Measurements from ENCODE around the gene POLR2B. TPM values are rescaled to one million over a fixed set of nuclear protein-coding genes. Genes with fewer than 3 reads are reported as not detected.

POLR2B gene
- total RNA-seq, 1 experiment from 2014 or later, result 129 TPM

DNA sequence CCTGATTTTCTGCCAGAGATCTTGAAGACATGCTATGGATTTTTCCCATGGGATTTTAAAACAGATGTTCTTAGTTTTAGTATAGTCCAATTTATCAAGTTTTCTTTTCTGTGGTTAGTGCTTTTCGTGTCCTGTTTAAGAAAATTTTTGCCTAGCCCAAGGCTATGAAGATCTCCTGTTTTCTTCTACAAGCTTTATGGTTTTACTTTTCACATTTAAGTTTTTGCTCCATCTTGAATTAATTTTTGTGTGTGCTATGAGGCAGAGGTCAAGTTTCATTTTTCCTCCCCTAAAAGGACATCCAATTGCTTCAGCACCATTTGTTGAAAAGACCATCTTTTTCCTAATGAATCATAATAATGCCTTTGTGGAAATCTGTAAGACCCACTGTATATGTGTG, 65.6 kb downstream of the POLR2B start:
- DNase-seq (ENCODE audit: low read depth, low spot score) (no peak), ATAC-seq (no peak)
- Histone ChIP-seq H3K9me3 (ENCODE audit: control insufficient read depth in 1 of 2, insufficient read depth in 1 of 2, low read depth in 1 of 2, low read length in 2 of 2) (no peaks in the 10 kb centered on the region), H3K9me2 (ENCODE audit: insufficient read depth) (no peaks in the 10 kb centered on the region), H4K20me1 (ENCODE audit: insufficient read depth) (no peaks in the 10 kb centered on the region), H3K27me3 (ENCODE audit: insufficient read depth, low read length) (peaks cover 7% of the 10 kb centered on the region; the same call in 1 of the 2 replicates), H3K36me3 (ENCODE audit: control insufficient read depth in 1 of 2, insufficient read depth in 2 of 2, low read length in 2 of 2) (no peaks in the 10 kb centered on the region), H3K9ac (ENCODE audit: low read length) (no peak overlapping the region), H3K79me2 (ENCODE audit: insufficient read depth, low read length) (no peaks in the 10 kb centered on the region), H3K4me2 (ENCODE audit: low read length) (no peak overlapping the region), H3K4me1 (ENCODE audit: control insufficient read depth in 1 of 2, insufficient read depth in 2 of 2, low read length in 2 of 2) (no peaks in the 10 kb centered on the region), H3K27ac (ENCODE audit: low read depth, low read length) (no peak overlapping the region), H2AFZ (ENCODE audit: low read depth, low read length, poor library complexity, severe bottlenecking) (no peak overlapping the region), H3K4me3 (replicated peaks in 1 of 2; ENCODE audit: low read depth in 1 of 2, low read length in 2 of 2) (no peak overlapping the region)
- ChIA-PET CTCF (no interaction called here), RAD21 (ENCODE audit: low non-redundant PET in 1 of 2, low total read pairs in 2 of 2, uncharacterized antibody in 2 of 2, unreplicated experiment in 2 of 2) (no interaction called here), POLR2A (no interaction called here)
- TF ChIP-seq FOSL1 (IDR thresholded peaks at IDR 0.05; ENCODE audit: low read depth), result no peak
- no peak for TF ChIP-seq SP1 (IDR thresholded peaks at IDR 0.05; ENCODE audit: low read depth)
- no peak for TF ChIP-seq EGR1 (IDR thresholded peaks at IDR 0.05; ENCODE audit: low read depth)
- TF ChIP-seq, protein P1, sequence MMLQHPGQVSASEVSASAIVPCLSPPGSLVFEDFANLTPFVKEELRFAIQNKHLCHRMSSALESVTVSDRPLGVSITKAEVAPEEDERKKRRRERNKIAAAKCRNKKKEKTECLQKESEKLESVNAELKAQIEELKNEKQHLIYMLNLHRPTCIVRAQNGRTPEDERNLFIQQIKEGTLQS (IDR thresholded peaks at IDR 0.05), result no peak
- TF ChIP-seq, protein P2, sequence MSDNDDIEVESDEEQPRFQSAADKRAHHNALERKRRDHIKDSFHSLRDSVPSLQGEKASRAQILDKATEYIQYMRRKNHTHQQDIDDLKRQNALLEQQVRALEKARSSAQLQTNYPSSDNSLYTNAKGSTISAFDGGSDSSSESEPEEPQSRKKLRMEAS (IDR thresholded peaks at IDR 0.05), result no peak
- TF ChIP-seq SIN3A (IDR thresholded peaks at IDR 0.05; ENCODE audit: low read depth), result no peak
- TF ChIP-seq YY1 (IDR thresholded peaks at IDR 0.05; ENCODE audit: extremely low read depth, insufficient replicate concordance, low read depth, low read length), result no peak
- TF ChIP-seq POLR2AphosphoS5 (IDR thresholded peaks at IDR 0.05; ENCODE audit: low read depth, low read length), result no peak
- TF ChIP-seq POLR2A (IDR thresholded peaks at IDR 0.05; ENCODE audit: borderline replicate concordance, extremely low read depth, insufficient read depth, insufficient read length), result no peak
- no TSS peak for BruUV-seq (replicated peaks)
- intact Hi-C loops (cut with micrococcal nuclease), result no loop called here

DNA sequence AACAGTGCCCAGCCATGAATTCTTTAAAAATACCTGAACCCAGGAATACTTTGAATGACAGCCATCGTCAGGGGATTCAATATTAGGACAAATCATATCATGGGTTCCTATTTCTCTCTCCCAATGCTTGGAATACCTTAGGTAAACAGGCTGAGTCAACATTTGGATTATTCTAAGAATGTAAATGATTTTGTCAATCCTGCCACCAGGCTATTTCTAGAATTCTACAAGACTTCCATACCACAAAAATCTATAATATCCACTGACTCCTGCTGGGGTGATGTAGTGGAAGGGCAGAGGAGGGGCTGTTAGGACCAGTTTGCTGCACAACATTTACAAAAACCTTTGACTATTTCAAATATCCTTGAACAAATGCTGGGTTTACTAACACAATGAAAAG, 66.3 kb downstream of the POLR2B start:
- intact Hi-C loops (cut with micrococcal nuclease), result no loop called here
- peaks cover 12% of the 10 kb centered on the region for H3K27me3 ChIP-seq (ENCODE audit: insufficient read depth, low read length)
- no peak overlapping the region for H3K4me3 ChIP-seq (replicated peaks in 1 of 2; ENCODE audit: low read depth in 1 of 2, low read length in 2 of 2)
- no peaks in the 10 kb centered on the region for H3K9me3 ChIP-seq (ENCODE audit: control insufficient read depth in 1 of 2, insufficient read depth in 1 of 2, low read depth in 1 of 2, low read length in 2 of 2)
- H2AFZ ChIP-seq (ENCODE audit: low read depth, low read length, poor library complexity, severe bottlenecking), result no peak overlapping the region
- TF ChIP-seq EZH2phosphoT487 (IDR thresholded peaks at IDR 0.05; ENCODE audit: borderline replicate concordance) (no peak), JUND (IDR thresholded peaks at IDR 0.05) (no peak), SRF (IDR thresholded peaks at IDR 0.05; ENCODE audit: low read depth) (no peak), EGR1 (IDR thresholded peaks at IDR 0.05; ENCODE audit: low read depth) (no peak), POLR2AphosphoS5 (IDR thresholded peaks at IDR 0.05; ENCODE audit: low read depth, low read length) (no peak), ELF1 (IDR thresholded peaks at IDR 0.05; ENCODE audit: borderline replicate concordance, low read depth) (no peak), ZFX (IDR thresholded peaks at IDR 0.05) (no peak), SP1 (IDR thresholded peaks at IDR 0.05; ENCODE audit: low read depth) (no peak), FOSL1 (IDR thresholded peaks at IDR 0.05; ENCODE audit: low read depth) (no peak)
- TF ChIP-seq, protein P3, sequence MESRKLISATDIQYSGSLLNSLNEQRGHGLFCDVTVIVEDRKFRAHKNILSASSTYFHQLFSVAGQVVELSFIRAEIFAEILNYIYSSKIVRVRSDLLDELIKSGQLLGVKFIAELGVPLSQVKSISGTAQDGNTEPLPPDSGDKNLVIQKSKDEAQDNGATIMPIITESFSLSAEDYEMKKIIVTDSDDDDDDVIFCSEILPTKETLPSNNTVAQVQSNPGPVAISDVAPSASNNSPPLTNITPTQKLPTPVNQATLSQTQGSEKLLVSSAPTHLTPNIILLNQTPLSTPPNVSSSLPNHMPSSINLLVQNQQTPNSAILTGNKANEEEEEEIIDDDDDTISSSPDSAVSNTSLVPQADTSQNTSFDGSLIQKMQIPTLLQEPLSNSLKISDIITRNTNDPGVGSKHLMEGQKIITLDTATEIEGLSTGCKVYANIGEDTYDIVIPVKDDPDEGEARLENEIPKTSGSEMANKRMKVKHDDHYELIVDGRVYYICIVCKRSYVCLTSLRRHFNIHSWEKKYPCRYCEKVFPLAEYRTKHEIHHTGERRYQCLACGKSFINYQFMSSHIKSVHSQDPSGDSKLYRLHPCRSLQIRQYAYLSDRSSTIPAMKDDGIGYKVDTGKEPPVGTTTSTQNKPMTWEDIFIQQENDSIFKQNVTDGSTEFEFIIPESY (IDR thresholded peaks at IDR 0.05; ENCODE audit: extremely low read depth, insufficient replicate concordance, low read length), result no peak
- TF ChIP-seq, protein P2 (IDR thresholded peaks at IDR 0.05), result no peak
- TF ChIP-seq, protein P4, sequence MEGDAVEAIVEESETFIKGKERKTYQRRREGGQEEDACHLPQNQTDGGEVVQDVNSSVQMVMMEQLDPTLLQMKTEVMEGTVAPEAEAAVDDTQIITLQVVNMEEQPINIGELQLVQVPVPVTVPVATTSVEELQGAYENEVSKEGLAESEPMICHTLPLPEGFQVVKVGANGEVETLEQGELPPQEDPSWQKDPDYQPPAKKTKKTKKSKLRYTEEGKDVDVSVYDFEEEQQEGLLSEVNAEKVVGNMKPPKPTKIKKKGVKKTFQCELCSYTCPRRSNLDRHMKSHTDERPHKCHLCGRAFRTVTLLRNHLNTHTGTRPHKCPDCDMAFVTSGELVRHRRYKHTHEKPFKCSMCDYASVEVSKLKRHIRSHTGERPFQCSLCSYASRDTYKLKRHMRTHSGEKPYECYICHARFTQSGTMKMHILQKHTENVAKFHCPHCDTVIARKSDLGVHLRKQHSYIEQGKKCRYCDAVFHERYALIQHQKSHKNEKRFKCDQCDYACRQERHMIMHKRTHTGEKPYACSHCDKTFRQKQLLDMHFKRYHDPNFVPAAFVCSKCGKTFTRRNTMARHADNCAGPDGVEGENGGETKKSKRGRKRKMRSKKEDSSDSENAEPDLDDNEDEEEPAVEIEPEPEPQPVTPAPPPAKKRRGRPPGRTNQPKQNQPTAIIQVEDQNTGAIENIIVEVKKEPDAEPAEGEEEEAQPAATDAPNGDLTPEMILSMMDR (IDR thresholded peaks at IDR 0.05 in 2 of 3, conservative IDR thresholded peaks at IDR 0.05 in 1 of 3; ENCODE audit: borderline replicate concordance in 1 of 3, insufficient read depth in 1 of 3, low read depth in 2 of 3, low read length in 2 of 3), result no peak
- CTCF ChIA-PET, result no interaction called here
- ATAC-seq (no peak), DNase-seq (ENCODE audit: low read depth, low spot score) (no peak)
- no peaks in the 10 kb centered on the region for H3K9me2 ChIP-seq (ENCODE audit: insufficient read depth)
- no peaks in the 10 kb centered on the region for H3K4me1 ChIP-seq (ENCODE audit: control insufficient read depth in 1 of 2, insufficient read depth in 2 of 2, low read length in 2 of 2)
- POLR2A ChIA-PET, result no interaction called here
- no peaks in the 10 kb centered on the region for H3K79me2 ChIP-seq (ENCODE audit: insufficient read depth, low read length)
- no peak overlapping the region for H3K4me2 ChIP-seq (ENCODE audit: low read length)
- BruUV-seq (replicated peaks), result no TSS peak
- no peaks in the 10 kb centered on the region for H4K20me1 ChIP-seq (ENCODE audit: insufficient read depth)
- H3K27ac ChIP-seq (ENCODE audit: low read depth, low read length), result no peak overlapping the region
- H3K9ac ChIP-seq (ENCODE audit: low read length), result no peak overlapping the region
- RAD21 ChIA-PET (ENCODE audit: low non-redundant PET in 1 of 2, low total read pairs in 2 of 2, uncharacterized antibody in 2 of 2, unreplicated experiment in 2 of 2), result no interaction called here
- no peaks in the 10 kb centered on the region for H3K36me3 ChIP-seq (ENCODE audit: control insufficient read depth in 1 of 2, insufficient read depth in 2 of 2, low read length in 2 of 2)
